ENCODE data around the gene ZNF236. TPM values are rescaled to one million over a fixed set of nuclear protein-coding genes. Genes with fewer than 3 reads are reported as not detected.

The ZNF236 gene
- total and polyA plus RNA-seq, 10 of the 15 experiments (the other 5 are each of a cell fraction or from before 2014, with no cell fraction given) = 1.0 to 14.4 (median 5.9) TPM

- no peak overlapping the region for H3K4me2 ChIP-seq (ENCODE audit: control insufficient read depth, insufficient read depth)
- intact Hi-C loops (cut with micrococcal nuclease; ENCODE audit: unreplicated experiment) (no loop called here), in situ Hi-C loops (cut with MboI) (no loop called here)
- ATAC-seq (no peak), DNase-seq (ENCODE audit: low read depth, low spot score) (no peak), FAIRE-seq (no peak)
- no peaks in the 10 kb centered on the region for H3K9me3 ChIP-seq (replicated peaks; ENCODE audit: control insufficient read depth, insufficient read depth, low read length)
- H3K79me2 ChIP-seq (ENCODE audit: control insufficient read depth, insufficient read depth, low read length) = no peaks in the 10 kb centered on the region
- no peaks in the 10 kb centered on the region for H4K20me1 ChIP-seq (ENCODE audit: control insufficient read depth, insufficient read depth)
- ChIA-PET RAD21 (ENCODE audit: unreplicated experiment) (interaction anchor here (1.1 to 2.2 kb wide), 3 partner anchors 9 to 221 kb away, joined by 4 to 8 read pairs (median 5); no protein-coding TSS in a partner anchor), POLR2A (no interaction called here), SMC1A (ENCODE audit: uncharacterized antibody, unreplicated experiment) (interaction anchor here (1.0 to 2.4 kb wide), 2 partner anchors 9 to 220 kb away, joined by 4 to 6 read pairs; no protein-coding TSS in a partner anchor), CTCF (interaction anchor here (2.1 kb wide), 1 partner anchor 9 kb away, joined by 10 read pairs; no protein-coding TSS in a partner anchor)
- no peak overlapping the region for H3K9ac ChIP-seq (ENCODE audit: control insufficient read depth, insufficient read depth, low read length)
- WGBS (ENCODE audit: insufficient coverage, insufficient replicate concordance, low lambda C conversion rate, missing lambda C conversion rate) = 82% methylated on average over 20 of the region's 20 CpGs
- no peaks in the 10 kb centered on the region for H3K27me3 ChIP-seq (replicated peaks in 1 of 2; ENCODE audit: control insufficient read depth in 2 of 2, insufficient read depth in 2 of 2, low read length in 1 of 2)
- no peak overlapping the region for H3K4me3 ChIP-seq
- no peaks in the 10 kb centered on the region for H3K36me3 ChIP-seq (ENCODE audit: control insufficient read depth in 2 of 2, insufficient read depth in 2 of 2, low read length in 1 of 2)
- no TSS peak for BruUV-seq (replicated peaks)
- no peak overlapping the region for H2AFZ ChIP-seq (ENCODE audit: control insufficient read depth, low read depth, low read length)
- H3K4me1 ChIP-seq (ENCODE audit: control insufficient read depth, insufficient read depth, low read length) = peaks cover 9% of the 10 kb centered on the region; the same call in 1 of the 2 replicates
- H3K27ac ChIP-seq (ENCODE audit: control insufficient read depth, insufficient read depth) = no peak overlapping the region
- TF ChIP-seq CBFB (IDR thresholded peaks at IDR 0.05; ENCODE audit: low read depth) (no peak), RELA (IDR thresholded peaks at IDR 0.05; ENCODE audit: borderline replicate concordance, partially characterized antibody) (no peak), REST (IDR thresholded peaks at IDR 0.05; ENCODE audit: low read depth, low read length) (no peak), NR2C1 (IDR thresholded peaks at IDR 0.05) (no peak), YY1 (IDR thresholded peaks at IDR 0.05; ENCODE audit: low read depth, low read length) (no peak), EGR1 (IDR thresholded peaks at IDR 0.05; ENCODE audit: borderline replicate concordance in 1 of 2, low read depth in 2 of 2, low read length in 2 of 2) (no peak), MTA3 (IDR thresholded peaks at IDR 0.05; ENCODE audit: borderline replicate concordance, low read length) (no peak), RB1 (IDR thresholded peaks at IDR 0.05; ENCODE audit: borderline replicate concordance) (no peak), HCFC1 (IDR thresholded peaks at IDR 0.05; ENCODE audit: low read length) (no peak), ZNF24 (IDR thresholded peaks at IDR 0.05) (no peak), RAD21 (IDR thresholded peaks at IDR 0.05; ENCODE audit: insufficient read depth, low read depth, low read length) (no peak), CEBPB (IDR thresholded peaks at IDR 0.05; ENCODE audit: borderline replicate concordance in 1 of 2, low read depth in 2 of 2, low read length in 2 of 2) (no peak), STAT1 (conservative IDR thresholded peaks at IDR 0.05) (no peak), POU2F2 (IDR thresholded peaks at IDR 0.05; ENCODE audit: borderline replicate concordance, low read depth, low read length) (no peak), NFXL1 (IDR thresholded peaks at IDR 0.05; ENCODE audit: borderline replicate concordance) (no peak), POLR2AphosphoS2 (IDR thresholded peaks at IDR 0.05; ENCODE audit: low read depth, low read length) (no peak), ZNF384 (IDR thresholded peaks at IDR 0.05; ENCODE audit: borderline replicate concordance, low read depth, low read length) (no peak), ZNF274 (IDR thresholded peaks at IDR 0.05; ENCODE audit: insufficient read depth, insufficient read length) (no peak), SIN3A (IDR thresholded peaks at IDR 0.05; ENCODE audit: low read depth, low read length) (no peak)
- TF ChIP-seq, protein P1, sequence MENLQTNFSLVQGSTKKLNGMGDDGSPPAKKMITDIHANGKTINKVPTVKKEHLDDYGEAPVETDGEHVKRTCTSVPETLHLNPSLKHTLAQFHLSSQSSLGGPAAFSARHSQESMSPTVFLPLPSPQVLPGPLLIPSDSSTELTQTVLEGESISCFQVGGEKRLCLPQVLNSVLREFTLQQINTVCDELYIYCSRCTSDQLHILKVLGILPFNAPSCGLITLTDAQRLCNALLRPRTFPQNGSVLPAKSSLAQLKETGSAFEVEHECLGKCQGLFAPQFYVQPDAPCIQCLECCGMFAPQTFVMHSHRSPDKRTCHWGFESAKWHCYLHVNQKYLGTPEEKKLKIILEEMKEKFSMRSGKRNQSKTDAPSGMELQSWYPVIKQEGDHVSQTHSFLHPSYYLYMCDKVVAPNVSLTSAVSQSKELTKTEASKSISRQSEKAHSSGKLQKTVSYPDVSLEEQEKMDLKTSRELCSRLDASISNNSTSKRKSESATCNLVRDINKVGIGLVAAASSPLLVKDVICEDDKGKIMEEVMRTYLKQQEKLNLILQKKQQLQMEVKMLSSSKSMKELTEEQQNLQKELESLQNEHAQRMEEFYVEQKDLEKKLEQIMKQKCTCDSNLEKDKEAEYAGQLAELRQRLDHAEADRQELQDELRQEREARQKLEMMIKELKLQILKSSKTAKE (IDR thresholded peaks at IDR 0.05; ENCODE audit: low read depth, poor library complexity, severe bottlenecking) = no peak
Observed at GRCh38 chr18:76991021-76991688, 168.8 kb downstream of the ZNF236 start.
